ENCODE data around the gene TBC1D25. TPM values are rescaled to one million over a fixed set of nuclear protein-coding genes. Genes with fewer than 3 reads are reported as not detected.
A peak's percentile ranks its signal among the peaks of the same experiment; 100 is the strongest.

TBC1D25 gene
- total RNA-seq, 1 donor from 2014 or later, result 13.9 TPM

- peak; percentile 79 to 91 for DNase-seq (ENCODE audit: low spot score in 2 of 2, unreplicated experiment in 2 of 2)
- Mint-ChIP-seq H3K36me3 (peaks cover 2% of the 10 kb centered on the region), H3K4me1 (peaks cover 7% of the 10 kb centered on the region), H3K9me3 (peaks cover 3% of the 10 kb centered on the region), H3K27ac (peak within 1 kb of the TSS; percentile 99), H3K4me3 (peak within 1 kb of the TSS; percentile 94), H3K27me3 (ENCODE audit: low read depth) (no peaks in the 10 kb centered on the region)
- TF ChIP-seq CTCF (IDR thresholded peaks at IDR 0.05; ENCODE audit: unreplicated experiment), result no peak
Measured at GRCh38 chrX:48597353-48598264, 58.1 kb downstream of the TBC1D25 start, which contains the start of gene WDR13. TSS of gene WDR13 (plus strand) at chrX:48597492. CDS start at chrX:48597997, 505 bp downstream.

DNA sequence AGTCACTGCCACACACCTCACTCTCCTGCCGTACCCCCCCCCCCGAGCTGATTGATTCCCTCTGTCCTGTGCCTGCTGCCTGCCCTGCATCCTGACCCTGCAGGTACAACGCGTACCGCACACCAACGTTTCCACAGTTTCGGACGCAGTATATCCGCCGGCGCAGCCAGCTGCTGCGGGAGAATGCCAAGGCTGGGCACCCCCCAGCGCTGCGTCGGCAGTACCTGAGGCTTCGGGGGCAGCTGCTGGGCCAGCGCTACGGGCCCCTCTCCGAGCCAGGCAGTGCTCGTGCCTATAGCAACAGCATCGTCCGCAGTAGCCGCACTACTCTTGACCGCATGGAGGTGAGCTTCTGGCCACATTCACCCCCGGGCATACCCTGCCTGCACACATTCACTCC is 59.1 kb downstream of the TBC1D25 start:
- peaks cover 3% of the 10 kb centered on the region for H3K9me3 Mint-ChIP-seq
- peak overlapping the region; percentile 94 for H3K4me3 Mint-ChIP-seq
- no peak for TF ChIP-seq CTCF (IDR thresholded peaks at IDR 0.05; ENCODE audit: unreplicated experiment)
- no peak overlapping the region for H3K27ac Mint-ChIP-seq
- H3K36me3 Mint-ChIP-seq, result peaks cover 4% of the 10 kb centered on the region
- DNase-seq (ENCODE audit: low spot score in 2 of 2, unreplicated experiment in 2 of 2), result no peak
- H3K4me1 Mint-ChIP-seq, result peaks cover 7% of the 10 kb centered on the region
- H3K27me3 Mint-ChIP-seq (ENCODE audit: low read depth), result no peaks in the 10 kb centered on the region

DNA sequence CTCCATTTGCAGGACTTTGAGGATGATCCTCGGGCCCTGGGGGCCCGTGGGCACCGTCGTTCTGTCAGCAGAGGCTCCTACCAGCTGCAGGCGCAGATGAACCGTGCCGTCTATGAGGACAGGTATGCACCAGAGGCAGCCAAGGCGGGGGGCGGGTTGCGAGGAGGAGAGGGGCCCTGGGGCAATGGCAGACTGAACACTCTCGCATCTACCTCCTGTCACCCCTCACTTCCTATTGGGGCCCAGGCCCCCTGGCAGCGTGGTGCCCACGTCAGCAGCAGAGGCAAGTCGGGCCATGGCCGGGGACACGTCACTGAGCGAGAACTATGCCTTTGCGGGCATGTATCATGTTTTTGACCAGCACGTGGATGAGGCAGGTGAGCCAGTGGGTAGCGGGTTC is 59.8 kb downstream of the TBC1D25 start:
- no peak overlapping the region for H3K4me3 Mint-ChIP-seq
- no peak overlapping the region for H3K27ac Mint-ChIP-seq
- peaks cover 3% of the 10 kb centered on the region for H3K9me3 Mint-ChIP-seq
- peaks cover 7% of the 10 kb centered on the region for H3K36me3 Mint-ChIP-seq
- no peak for TF ChIP-seq CTCF (IDR thresholded peaks at IDR 0.05; ENCODE audit: unreplicated experiment)
- DNase-seq (ENCODE audit: low spot score in 2 of 2, unreplicated experiment in 2 of 2), result no peak
- H3K27me3 Mint-ChIP-seq (ENCODE audit: low read depth), result no peaks in the 10 kb centered on the region
- H3K4me1 Mint-ChIP-seq, result peaks cover 7% of the 10 kb centered on the region

GRCh38 chrX:48600226-48600625 is 60.7 kb downstream of the TBC1D25 start:
- TF ChIP-seq CTCF (IDR thresholded peaks at IDR 0.05; ENCODE audit: unreplicated experiment), result no peak
- Mint-ChIP-seq H3K9me3 (peaks cover 6% of the 10 kb centered on the region), H3K4me1 (peaks cover 7% of the 10 kb centered on the region), H3K36me3 (peaks cover 16% of the 10 kb centered on the region), H3K27me3 (ENCODE audit: low read depth) (no peaks in the 10 kb centered on the region), H3K4me3 (no peak overlapping the region), H3K27ac (no peak overlapping the region)
- DNase-seq (ENCODE audit: low spot score in 2 of 2, unreplicated experiment in 2 of 2), result no peak

GRCh38 chrX:48601741-48602394 is 62.4 kb downstream of the TBC1D25 start:
- H3K36me3 Mint-ChIP-seq, result peaks cover 18% of the 10 kb centered on the region
- H3K27me3 Mint-ChIP-seq (ENCODE audit: low read depth), result no peaks in the 10 kb centered on the region
- H3K4me3 Mint-ChIP-seq, result no peak overlapping the region
- no peak for TF ChIP-seq CTCF (IDR thresholded peaks at IDR 0.05; ENCODE audit: unreplicated experiment)
- H3K9me3 Mint-ChIP-seq, result peaks cover 9% of the 10 kb centered on the region
- peaks cover 7% of the 10 kb centered on the region for H3K4me1 Mint-ChIP-seq
- no peak overlapping the region for H3K27ac Mint-ChIP-seq
- no peak for DNase-seq (ENCODE audit: low spot score in 2 of 2, unreplicated experiment in 2 of 2)
